OCI-LY7 (cell line): ENCODE data around the gene SYNJ1. TPM values are rescaled to one million over a fixed set of nuclear protein-coding genes. Genes with fewer than 3 reads are reported as not detected.

Experiments
- Bru-seq: library from RNA; stranded (reverse); fragments of 400-500 nt; gene quantifications from one replicate; lab custom pipeline; 2021; lab: Mats Ljungman, UMichigan
- BruChase-seq, 2 experiments: library from RNA; stranded (reverse); fragments of 400-500 nt; gene quantifications; one replicate each; lab custom pipeline; 2021; lab: Mats Ljungman, UMichigan
- BruUV-seq: library from RNA; stranded (reverse); fragments of 400-500 nt; replicated peaks from 2 replicates; lab custom pipeline; 2021; lab: Mats Ljungman, UMichigan
- CTCF ChIA-PET: fragments of 300-600 bp; sonication (Branson Sonifier 250); formaldehyde crosslinking; loops from one replicate; lab custom pipeline; 2022; ENCODE audit warnings: antibody characterized with exemption; ENCODE audit not compliant: unreplicated experiment; lab: Charles Lee
- POLR2A ChIA-PET: fragments of 300-600 bp; sonication (Branson Sonifier 250); formaldehyde crosslinking; loops from one replicate; lab custom pipeline; 2022; ENCODE audit warnings: antibody characterized with exemption; lab: Charles Lee
- DNase-seq: peaks from one replicate; pipeline ENCODE4 v3.0.0-alpha.2; 2015; ENCODE audit warnings: low spot score
- H2AFZ ChIP-seq: fragments of 200-600 bp; sonication (generic), shearing (Covaris generic); 2 replicates; pipeline ENCODE4 v1.6.1; 2014; ENCODE audit warnings: mild to moderate bottlenecking, antibody characterized with exemption, low read length, moderate library complexity
- H3K27ac ChIP-seq: fragments of 200-600 bp; sonication (generic); 2 replicates; pipeline ENCODE4 v1.5.1; 2014; ENCODE audit warnings: mixed run types, low read depth, mild to moderate bottlenecking, moderate library complexity, low read length, inconsistent platforms; ENCODE audit not compliant: poor library complexity, severe bottlenecking
- H3K36me3 ChIP-seq: fragments of 200-600 bp; sonication (generic); 2 replicates; pipeline ENCODE4 v1.6.1; 2014; ENCODE audit warnings: mild to moderate bottlenecking, antibody characterized with exemption, low read length, moderate library complexity, mixed read lengths; ENCODE audit not compliant: insufficient read depth
- H3K4me1 ChIP-seq: fragments of 200-600 bp; sonication (generic); 2 replicates; pipeline ENCODE4 v1.5.1; 2014; ENCODE audit warnings: mild to moderate bottlenecking, low read length; ENCODE audit not compliant: insufficient read depth, poor library complexity, severe bottlenecking
- H3K4me2 ChIP-seq: fragments of 200-600 bp; sonication (generic); 2 replicates; pipeline ENCODE4 v1.6.1; 2014; ENCODE audit warnings: mild to moderate bottlenecking, low read length
- H3K4me3 ChIP-seq: fragments of 200-600 bp; sonication (generic); 2 replicates; pipeline ENCODE4 v1.5.1; 2014; ENCODE audit warnings: mild to moderate bottlenecking, low read depth, low read length; ENCODE audit not compliant: poor library complexity, severe bottlenecking
- H3K79me2 ChIP-seq: fragments of 200-600 bp; sonication (generic); 2 replicates; pipeline ENCODE4 v1.6.1; 2016; ENCODE audit warnings: low read depth, mild to moderate bottlenecking, low read length, moderate library complexity, mixed read lengths; ENCODE audit not compliant: insufficient read depth
- H3K9me2 ChIP-seq: fragments of 200-600 bp; sonication (generic); 2 replicates; pipeline ENCODE4 v1.6.1; 2016; ENCODE audit warnings: mild to moderate bottlenecking, low read length, mixed read lengths; ENCODE audit not compliant: insufficient read depth
- H3K9me3 ChIP-seq: fragments of 200-600 bp; sonication (generic); 2 replicates; pipeline ENCODE4 v1.6.1; 2014; ENCODE audit warnings: mild to moderate bottlenecking, mixed run types, low read length, mixed read lengths
- H4K20me1 ChIP-seq: fragments of 200-600 bp; sonication (generic); 2 replicates; pipeline ENCODE4 v1.6.1; 2014; ENCODE audit warnings: mild to moderate bottlenecking, antibody characterized with exemption, low read length, moderate library complexity, mixed read lengths; ENCODE audit not compliant: insufficient read depth
- CTCF ChIP-seq: fragments of 200-600 bp; sonication (generic); conservative IDR thresholded peaks from 2 replicates; pipeline ENCODE4 v1.5.1; 2014; ENCODE audit warnings: mild to moderate bottlenecking, antibody characterized with exemption, low read length, moderate library complexity, mixed read lengths
- EZH2phosphoT487 ChIP-seq: fragments of 200-600 bp; sonication (generic); IDR thresholded peaks from 2 replicates; pipeline ENCODE4 v1.6.1; 2018; ENCODE audit warnings: low read depth, borderline replicate concordance, mild to moderate bottlenecking, mixed run types, antibody characterized with exemption, low read length, moderate library complexity, mixed read lengths
- intact Hi-C: fragments of 100-400 bp; cut with micrococcal nuclease; formaldehyde crosslinking; loops from one replicate; pipeline ENCODE4 v1.10.0; 2022; ENCODE audit not compliant: unreplicated experiment
- long read RNA-seq: library from polyadenylated mRNA; stranded (forward); transcript quantifications from one replicate; pipeline ENCODE4 v2.0.0, GENCODE V29; 2022
- total RNA-seq, 2 experiments: library from RNA; depleted of rRNA in 1 of 2; stranded (reverse); fragments of >200 nt in 1 of 2; shearing (Covaris generic) in 1 of 2; gene quantifications; 2 replicates each; pipeline ENCODE4 v1.2.3, GENCODE V29; 2014 to 2022

SYNJ1 gene
- total RNA-seq (2014; rRNA removed; shearing (Covaris generic)): 3.0 and 3.8 TPM in 2 replicates
- 8.0 and 9.9 TPM in 2 replicates for total RNA-seq (2022)
- percentile 64 among the genes with signal in this experiment for Bru-seq, nascent RNA
- BruChase-seq, experiment 1, labeled RNA remaining after a 6-hour chase: percentile 51 among the genes with signal in this experiment
- BruChase-seq, experiment 2, labeled RNA remaining after a 2-hour chase: percentile 57 among the genes with signal in this experiment
- long read RNA-seq, full-length matches to known transcripts: 3 of 9 reads
- long read RNA-seq, partial matches to known transcripts: 1 of 9 reads
- long read RNA-seq, other reads (novel, unspliced or antisense): 5 of 9 reads

GRCh38 chr21:32727687-32728455, at the start of gene SYNJ1:
TSS of gene SYNJ1 (minus strand) at chr21:32728013. CDS start at chr21:32726895, 1,118 bp downstream.
- intact Hi-C loops: loop anchor here (1.0 kb wide), 1 partner anchor 44 kb away; no protein-coding TSS in a partner anchor
- Histone ChIP-seq H3K4me2 (peak within 1 kb of the TSS; percentile 92), H3K36me3 (peaks cover 6% of the 10 kb centered on the region; the same call in 1 of the 2 replicates), H4K20me1 (no peaks in the 10 kb centered on the region), H3K9me3 (no peaks in the 10 kb centered on the region), H3K9me2 (no peaks in the 10 kb centered on the region), H2AFZ (peak within 1 kb of the TSS; percentile 64), H3K79me2 (no peaks in the 10 kb centered on the region), H3K4me3 (peak within 1 kb of the TSS; percentile 92), H3K4me1 (peaks cover 19% of the 10 kb centered on the region), H3K27ac (peak within 1 kb of the TSS; percentile 30)
- ChIA-PET POLR2A (interaction anchor here (0.7 to 2.3 kb wide), 13 partner anchors 10 to 336 kb away, joined by 3 to 11 read pairs (median 5); partner anchors contain the start of genes PAXBP1 and URB1), CTCF (interaction anchor here (0.9 kb wide), 1 partner anchor 42 kb away, joined by 3 read pairs; no protein-coding TSS in a partner anchor)
- no peak for TF ChIP-seq CTCF
- no peak for TF ChIP-seq EZH2phosphoT487
- no TSS peak for BruUV-seq
- peak; percentile 93 for DNase-seq

- Histone ChIP-seq H3K4me2 (no peak overlapping the region), H3K27ac (no peak overlapping the region), H3K9me2 (no peaks in the 10 kb centered on the region), H4K20me1 (no peaks in the 10 kb centered on the region), H2AFZ (no peak overlapping the region), H3K36me3 (no peaks in the 10 kb centered on the region), H3K4me3 (no peak overlapping the region), H3K4me1 (peaks cover 14% of the 10 kb centered on the region), H3K79me2 (peaks cover 12% of the 10 kb centered on the region; the same call in 1 of the 2 replicates), H3K9me3 (no peaks in the 10 kb centered on the region)
- no peak for TF ChIP-seq CTCF
- no peak for TF ChIP-seq EZH2phosphoT487
- CTCF ChIA-PET: no interaction called here
- POLR2A ChIA-PET: interaction anchor here (0.6 kb wide), 1 partner anchor 60 kb away, joined by 3 read pairs; no protein-coding TSS in a partner anchor
- intact Hi-C loops: no loop called here
- no peak for DNase-seq
- no TSS peak for BruUV-seq
Observed at GRCh38 chr21:32777269-32777668, 49.5 kb upstream of the SYNJ1 start.
